ENCODE results near the gene TMCC3.
"Not testable (repeated sequence)": the region's sequence is repeated elsewhere in the genome, so short reads cannot be mapped to it uniquely, and the experiment has no call there.

TMCC3 gene

GRCh38 chr12:94596596-94596995 is 53.8 kb downstream of the TMCC3 start:
- DNase-seq = no peak

- no peak for DNase-seq
Measured at GRCh38 chr12:94595152-94595551, 55.2 kb downstream of the TMCC3 start.

- no peak for DNase-seq
Measured at GRCh38 chr12:94594443-94594825, 55.9 kb downstream of the TMCC3 start.

DNA sequence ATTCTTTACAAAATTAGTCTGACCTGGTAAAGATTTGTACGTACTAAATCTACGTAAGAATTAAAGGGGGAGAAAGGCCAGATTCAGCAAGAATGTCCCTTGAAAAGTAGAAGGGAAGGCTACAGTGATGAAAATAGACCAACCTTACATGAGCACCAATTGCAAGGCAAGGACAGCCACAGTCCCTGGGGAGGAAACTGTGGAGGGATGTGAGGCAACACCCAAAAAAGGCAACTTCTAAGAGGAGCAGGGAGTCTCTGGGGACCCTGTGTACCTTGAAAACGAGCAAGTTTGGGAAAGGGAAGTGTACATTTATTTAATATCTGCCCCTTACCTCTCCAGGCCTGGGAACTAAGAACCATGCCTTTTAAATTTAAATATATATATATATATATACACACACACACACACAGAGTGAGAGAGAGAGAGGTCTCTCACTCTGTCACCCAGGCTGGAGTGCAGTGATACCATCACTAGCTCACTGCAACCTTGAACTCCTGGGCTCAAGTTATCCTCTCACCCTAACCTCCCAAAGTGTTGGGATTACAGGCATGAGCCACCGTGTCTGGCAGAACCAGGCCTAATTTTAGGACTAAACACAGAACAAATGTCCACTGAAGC is 56.4 kb downstream of the TMCC3 start:
- DNase-seq = no peak

GRCh38 chr12:94592723-94593122 is 57.6 kb downstream of the TMCC3 start:
- DNase-seq = not testable (repeated sequence)

DNA sequence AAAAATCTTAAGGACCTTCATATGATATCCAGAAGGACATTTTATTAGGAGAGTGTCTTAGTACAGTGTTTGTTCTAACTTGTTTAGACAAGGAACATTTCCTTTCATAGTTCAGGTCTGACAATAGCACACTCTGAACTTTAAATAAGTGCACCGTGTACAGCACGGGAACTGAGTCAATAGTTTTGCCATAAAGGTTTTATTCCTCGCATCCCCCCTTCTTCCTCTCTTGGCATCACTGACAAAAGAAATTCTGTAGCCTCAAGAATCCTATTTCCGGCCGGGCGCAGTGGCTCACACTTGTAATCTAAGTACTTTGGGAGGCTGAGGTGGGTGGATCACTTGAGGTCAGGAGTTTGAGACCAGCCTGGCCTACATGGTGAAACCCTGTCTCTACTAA is 58.3 kb downstream of the TMCC3 start:
- no peak for DNase-seq

DNA sequence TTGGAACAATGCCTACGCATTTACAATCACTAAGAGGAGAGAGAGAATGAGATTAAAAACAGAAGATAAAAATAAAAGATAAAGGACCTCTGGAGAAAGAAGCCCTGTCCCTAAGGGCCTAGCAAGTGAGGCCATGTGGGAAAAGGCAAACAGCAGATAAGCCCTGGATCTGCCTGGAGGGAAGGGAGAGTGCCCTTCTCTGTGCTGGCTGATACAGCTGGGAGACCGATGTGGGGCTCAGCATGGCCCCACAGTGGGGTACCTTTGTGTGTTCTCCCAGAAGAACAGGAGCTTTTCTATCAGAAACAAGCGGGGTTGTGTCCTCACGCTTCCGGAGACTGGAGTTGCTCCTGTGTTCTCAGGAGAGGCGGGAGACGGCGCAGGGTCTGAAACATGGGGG is 59.9 kb downstream of the TMCC3 start:
- DNase-seq = no peak

DNA sequence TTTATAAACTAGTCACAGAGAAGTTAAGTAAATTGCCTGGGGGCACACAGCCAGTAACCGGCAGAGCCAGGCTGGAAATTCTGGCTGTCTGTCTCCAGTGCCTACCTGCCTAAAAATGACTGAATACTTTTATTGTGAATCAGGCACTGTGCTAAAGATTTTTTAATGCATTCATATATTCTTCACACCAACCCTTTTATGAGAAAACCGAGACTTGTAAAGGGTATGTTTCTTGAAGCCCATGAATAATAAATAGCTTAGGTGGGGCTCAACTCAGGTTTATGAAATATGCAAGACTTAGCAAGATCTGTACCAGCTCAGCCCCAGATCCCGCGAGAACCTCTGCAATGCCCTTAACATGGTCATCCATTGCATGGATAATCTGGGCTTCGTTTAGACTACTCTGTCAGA is 60.8 kb downstream of the TMCC3 start:
- no peak for DNase-seq

DNA sequence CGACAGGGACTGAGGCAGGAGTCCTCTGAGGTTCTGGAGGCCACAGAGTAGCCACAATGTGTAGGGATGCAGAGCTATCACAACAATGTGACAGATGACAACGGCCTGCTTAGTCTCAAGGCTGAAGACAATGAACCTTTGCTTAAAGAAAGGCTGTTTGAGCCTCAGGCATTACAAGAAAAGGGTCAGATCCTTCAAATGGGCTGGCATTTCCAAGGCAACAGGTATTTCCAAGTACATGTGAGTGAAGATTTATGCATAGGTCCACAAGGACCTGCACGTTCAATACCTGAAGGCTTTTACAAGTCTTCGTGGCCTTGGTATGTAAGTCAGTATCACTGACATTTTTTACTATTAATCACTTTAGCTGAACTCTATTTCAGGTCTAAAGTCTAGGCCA is 62.0 kb downstream of the TMCC3 start:
- no peak for DNase-seq

DNA sequence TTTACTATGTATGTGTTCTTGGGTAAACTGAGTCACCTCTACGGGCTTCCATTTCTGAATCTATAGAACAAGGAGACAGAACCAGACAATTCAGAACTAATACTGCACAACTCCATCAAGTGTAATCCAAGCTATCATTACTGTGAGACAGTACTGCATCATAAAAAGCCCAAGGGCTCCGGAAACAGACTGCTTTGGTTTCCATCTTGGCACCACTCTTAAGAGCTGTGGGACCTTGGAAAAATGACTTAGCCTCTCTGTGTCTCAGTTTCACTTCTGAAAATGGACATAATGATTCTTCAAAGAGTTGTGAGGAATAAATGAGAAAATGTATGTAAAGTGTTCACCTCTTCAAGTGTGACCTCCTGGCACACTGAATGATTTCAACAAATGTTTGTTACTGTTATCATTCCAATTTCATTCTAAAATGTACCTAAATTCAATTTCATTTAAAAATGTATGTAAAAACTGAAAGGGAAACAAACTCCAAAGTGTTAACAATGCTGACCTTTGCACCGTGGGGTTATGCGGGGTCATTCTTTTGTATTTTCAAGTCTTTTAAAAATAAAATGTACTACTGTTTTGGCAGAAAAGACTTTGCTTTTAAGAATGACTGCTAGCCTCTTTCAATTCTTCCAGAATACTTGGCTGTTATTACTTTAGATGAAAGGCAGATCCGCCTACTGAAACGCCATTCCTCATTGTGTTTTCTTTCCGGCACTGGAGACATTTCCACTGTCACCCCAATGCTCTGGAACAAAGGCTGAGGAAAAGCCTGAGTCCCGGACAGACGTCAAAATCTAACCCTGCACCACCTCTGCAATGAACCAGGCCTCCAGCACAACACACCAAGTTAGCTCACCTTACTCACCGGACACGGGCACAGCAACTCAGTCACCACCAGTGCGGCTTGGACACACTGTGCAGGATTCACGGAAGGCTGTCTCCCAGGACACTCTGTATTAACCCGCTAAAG is 62.8 kb downstream of the TMCC3 start:
- DNase-seq = no peak

DNA sequence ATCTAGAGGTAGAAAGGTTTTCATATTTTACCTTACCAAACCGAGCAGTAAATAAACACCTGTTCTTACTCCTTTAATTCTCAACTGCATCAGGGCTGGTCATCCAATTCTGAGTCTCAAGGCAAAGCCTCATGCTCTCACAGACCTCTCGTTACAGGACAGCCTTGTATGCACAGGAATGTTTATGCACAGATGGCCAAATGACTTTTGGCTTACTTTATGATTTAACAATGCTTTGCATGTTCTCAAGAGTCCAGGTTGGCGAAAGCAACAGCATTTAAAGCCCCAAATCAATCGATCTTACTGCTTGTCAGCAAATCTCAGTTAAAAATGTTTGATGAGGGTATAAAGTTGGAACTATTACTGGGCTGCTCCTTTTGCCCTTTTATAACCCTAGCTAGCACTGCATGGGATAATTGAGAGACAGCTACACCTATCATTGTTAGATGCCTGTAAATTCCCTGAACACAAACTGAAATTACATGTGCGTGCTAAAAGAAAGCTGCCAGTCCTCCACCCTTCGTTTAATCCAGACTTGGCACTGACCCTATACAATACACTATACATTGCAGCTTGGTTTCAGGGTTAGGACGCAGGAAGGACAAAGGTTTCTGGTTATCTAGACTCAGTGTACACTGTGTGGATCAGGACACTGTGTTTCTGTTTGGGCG is 63.6 kb downstream of the TMCC3 start:
- DNase-seq = no peak

DNA sequence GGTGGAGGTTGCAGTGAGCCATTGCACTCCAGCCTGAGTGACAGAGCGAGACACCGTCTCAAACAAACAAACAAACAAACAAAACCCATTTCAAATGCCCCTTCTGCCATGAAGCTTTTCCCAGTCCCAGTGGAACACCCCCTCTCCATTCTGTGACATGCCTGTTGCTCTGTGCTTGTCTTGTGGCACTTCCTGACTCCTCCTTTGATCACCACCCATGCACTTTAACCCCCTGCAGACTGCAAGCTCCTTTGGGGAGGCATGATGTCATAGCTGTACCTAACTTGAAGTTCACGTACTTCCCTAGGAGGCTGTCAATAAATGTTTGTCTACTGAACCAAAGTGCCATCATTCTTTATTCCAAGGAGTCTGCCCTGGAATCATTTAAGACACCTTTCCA is 64.7 kb downstream of the TMCC3 start:
- DNase-seq = no peak

GRCh38 chr12:94584377-94584776 is 66.0 kb downstream of the TMCC3 start:
- no peak for DNase-seq

- DNase-seq = no peak
Measured at GRCh38 chr12:94582591-94582990, 67.8 kb downstream of the TMCC3 start.

DNA sequence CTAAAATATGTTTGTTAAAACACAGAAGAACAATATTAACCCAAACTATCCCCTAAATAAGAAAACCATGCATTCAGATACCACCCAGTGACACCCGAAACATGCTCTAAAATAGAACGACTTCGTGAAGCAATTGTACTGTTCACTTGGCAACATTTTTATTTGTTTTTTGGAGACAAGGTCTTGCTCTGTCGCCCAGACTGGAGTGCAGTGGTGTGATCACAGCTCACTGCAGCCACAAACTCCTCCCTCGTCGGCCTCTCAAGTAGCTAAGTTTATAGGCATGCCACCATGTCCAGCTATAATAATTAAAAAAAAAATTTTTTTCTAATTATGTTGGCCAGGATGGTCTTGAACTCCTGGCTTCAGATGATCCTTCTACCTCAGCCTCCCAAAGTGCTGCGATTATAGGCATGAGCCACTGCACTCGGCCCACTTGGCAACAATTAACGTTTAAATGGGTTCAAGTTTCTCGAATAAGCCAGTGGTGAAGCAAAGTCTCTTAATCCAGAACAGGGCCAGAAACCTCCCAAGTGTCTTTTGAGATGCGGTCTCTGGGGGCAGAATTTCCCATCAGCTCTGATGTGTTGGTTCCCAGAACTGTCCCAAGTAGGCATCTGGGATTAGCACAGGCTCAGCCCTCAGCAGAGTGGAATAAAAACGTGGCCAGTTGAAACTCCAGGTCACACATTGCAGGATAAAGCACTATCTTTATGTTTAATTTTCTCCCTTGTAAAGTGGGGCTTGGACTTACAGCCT is 74.5 kb downstream of the TMCC3 start:
- no peak for DNase-seq

DNA sequence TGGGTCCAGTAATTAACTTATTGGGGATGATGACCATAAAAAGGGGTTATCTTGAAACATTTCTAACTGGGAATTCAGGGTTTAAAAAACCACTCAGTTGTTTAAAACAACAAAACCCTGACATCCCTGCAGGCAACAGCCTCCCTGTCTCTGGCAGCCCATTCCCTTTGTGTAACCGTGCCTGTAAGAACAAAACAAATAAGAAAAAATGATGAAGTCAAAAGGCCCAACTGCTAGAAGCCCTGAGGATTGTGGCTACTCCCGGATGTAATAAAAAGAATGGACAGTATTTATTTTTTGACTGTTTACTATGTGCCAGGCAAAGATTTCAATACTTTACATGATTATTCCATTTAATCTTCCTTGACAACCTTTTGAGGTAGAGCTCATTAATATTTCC is 75.3 kb downstream of the TMCC3 start:
- no peak for DNase-seq

GRCh38 chr12:94571556-94571955 is 78.8 kb downstream of the TMCC3 start:
- no peak for DNase-seq

DNA sequence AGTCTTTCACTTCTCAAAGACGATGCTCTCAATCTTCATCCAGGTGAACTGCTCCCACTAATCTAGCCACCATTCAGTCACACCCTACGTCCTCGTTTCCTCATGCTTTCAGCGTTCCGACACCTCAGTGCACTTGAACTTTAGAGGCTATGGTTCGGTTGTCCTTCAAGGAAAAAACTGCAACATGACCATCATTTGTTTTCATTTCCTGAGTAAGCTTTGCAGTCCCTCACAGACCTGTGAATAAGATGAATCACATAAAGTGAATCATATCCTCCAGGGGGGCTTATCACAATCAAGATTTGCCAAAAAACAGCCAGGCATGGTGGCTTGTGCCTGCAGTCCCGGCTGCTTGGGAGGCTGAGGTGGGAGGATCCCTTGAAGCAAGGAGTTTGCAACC is 80.2 kb downstream of the TMCC3 start:
- no peak for DNase-seq

- DNase-seq = no peak
Measured at GRCh38 chr12:94567761-94568160, 82.6 kb downstream of the TMCC3 start.

- no peak for DNase-seq
Measured at GRCh38 chr12:94566345-94566744, 84.0 kb downstream of the TMCC3 start.

DNA sequence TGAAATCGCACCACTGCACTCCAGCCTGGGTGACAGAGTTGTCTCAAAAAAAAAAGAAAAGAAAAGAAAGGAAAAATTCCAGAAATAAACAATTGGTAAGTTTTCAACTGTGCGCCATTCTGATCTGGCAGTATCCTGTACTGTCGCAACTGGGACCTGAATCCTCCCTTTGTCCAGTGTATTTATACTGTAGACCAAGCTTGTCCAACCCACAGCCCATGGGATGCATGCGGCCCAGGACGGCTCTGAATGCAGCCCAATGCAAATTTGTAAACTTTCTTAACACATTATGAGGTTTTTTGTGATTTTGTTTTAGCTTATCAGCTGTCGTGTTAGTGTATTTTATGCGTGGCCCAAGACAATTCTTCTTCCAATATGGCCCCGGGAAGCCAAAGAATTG is 84.7 kb downstream of the TMCC3 start:
- no peak for DNase-seq

DNA sequence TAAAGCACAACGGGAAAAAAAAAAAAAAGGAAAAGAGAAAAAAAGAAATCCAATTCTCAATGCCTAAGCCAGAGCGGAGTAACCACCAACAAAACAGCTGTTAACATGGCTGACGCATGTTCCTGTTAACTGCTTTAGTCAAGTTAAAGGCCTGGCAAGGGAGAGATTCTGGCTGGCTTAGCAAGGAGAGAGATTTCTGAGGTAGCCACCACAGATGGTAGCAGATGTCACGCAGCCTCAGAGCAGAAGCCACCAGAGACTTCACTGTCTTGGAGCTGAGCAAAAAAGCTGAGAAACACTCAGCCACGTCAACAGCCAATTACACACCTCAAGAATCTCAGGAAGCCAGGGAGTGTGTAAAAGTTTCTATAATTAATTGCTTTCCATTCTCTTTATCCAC is 87.1 kb downstream of the TMCC3 start:
- no peak for DNase-seq

DNA sequence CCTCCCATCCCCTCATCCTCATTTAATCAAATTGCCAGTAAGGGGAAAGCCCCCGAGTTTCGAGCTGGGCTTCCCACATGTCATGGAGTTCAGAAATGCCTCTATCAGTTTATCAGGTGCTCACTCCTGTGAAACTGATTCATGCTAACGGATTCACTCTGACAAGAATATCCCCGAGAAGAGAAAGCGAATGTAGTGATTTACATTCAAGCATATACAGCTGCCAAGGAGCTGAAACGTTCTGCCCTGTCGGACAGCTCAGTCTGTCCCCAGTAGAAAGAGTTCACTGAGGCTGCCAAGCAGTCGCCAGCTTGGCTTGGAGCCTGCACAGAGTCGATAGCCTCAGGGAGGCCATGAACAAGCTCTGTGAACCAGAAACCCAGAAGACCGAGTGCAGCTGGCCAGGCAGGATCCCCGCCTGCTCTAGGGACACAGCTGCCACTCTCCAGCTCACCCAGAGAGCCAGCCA is 88.4 kb downstream of the TMCC3 start:
- DNase-seq = no peak

All from T-helper 9 cell (primary cell).